SK-N-SH treated with all-trans-retinoic acid at 6 μM for 48 hours (cell line): ENCODE data around the gene COL5A2.

Experiments used
- GLIS3 ChIP-seq: fragments of 250-450 bp; sonication (Bioruptor Pico); IDR thresholded peaks from 2 replicates; pipeline ENCODE4 v1.5.0; 2020; ENCODE audit warnings: mild to moderate bottlenecking, moderate library complexity
- TOX ChIP-seq: fragments of 250-450 bp; sonication (Bioruptor Pico); IDR thresholded peaks from 2 replicates; pipeline ENCODE4 v1.8.0; 2021; ENCODE audit warnings: mild to moderate bottlenecking, moderate library complexity, borderline replicate concordance
- TSHZ2 ChIP-seq: fragments of 250-450 bp; sonication (Bioruptor Pico); IDR thresholded peaks from 2 replicates; pipeline ENCODE4 v1.5.0; 2020; ENCODE audit warnings: mild to moderate bottlenecking, moderate library complexity
- ZFP3 ChIP-seq: fragments of 250-450 bp; sonication (Bioruptor Pico); IDR thresholded peaks from 2 replicates; pipeline ENCODE4 v1.5.0; 2020; ENCODE audit warnings: mild to moderate bottlenecking, moderate library complexity

GRCh38 chr2:189111063-189111715 lies 68.4 kb downstream of the COL5A2 start:
- TF ChIP-seq ZFP3 (CRISPR knock-in tag), result no peak
- TF ChIP-seq TSHZ2 (CRISPR knock-in tag), result no peak
- no peak for TF ChIP-seq TOX
- TF ChIP-seq GLIS3 (CRISPR knock-in tag), result no peak
